Testis (tissue), 2 donors: ENCODE measurements around the gene PTDSS2.

Experiments used
- POLR2A ChIP-seq: fragments of 450-650 bp; IDR thresholded peaks from one replicate; pipeline ENCODE4 v1.6.1; 2017; ENCODE audit warnings: antibody characterized with exemption, mild to moderate bottlenecking, moderate library complexity
- TF ChIP-seq, protein P1 (sequence below), 3 experiments: fragments of 450-650 bp in 2 of 3; fragments of 200-600 bp in 1 of 3; sonication (generic) in 1 of 3; IDR thresholded peaks; one replicate each; pipeline ENCODE4 v1.5.1; 2016 to 2019; ENCODE audit warnings: antibody characterized with exemption in 3 of 3, mild to moderate bottlenecking in 2 of 3, moderate library complexity in 1 of 3

DNA sequence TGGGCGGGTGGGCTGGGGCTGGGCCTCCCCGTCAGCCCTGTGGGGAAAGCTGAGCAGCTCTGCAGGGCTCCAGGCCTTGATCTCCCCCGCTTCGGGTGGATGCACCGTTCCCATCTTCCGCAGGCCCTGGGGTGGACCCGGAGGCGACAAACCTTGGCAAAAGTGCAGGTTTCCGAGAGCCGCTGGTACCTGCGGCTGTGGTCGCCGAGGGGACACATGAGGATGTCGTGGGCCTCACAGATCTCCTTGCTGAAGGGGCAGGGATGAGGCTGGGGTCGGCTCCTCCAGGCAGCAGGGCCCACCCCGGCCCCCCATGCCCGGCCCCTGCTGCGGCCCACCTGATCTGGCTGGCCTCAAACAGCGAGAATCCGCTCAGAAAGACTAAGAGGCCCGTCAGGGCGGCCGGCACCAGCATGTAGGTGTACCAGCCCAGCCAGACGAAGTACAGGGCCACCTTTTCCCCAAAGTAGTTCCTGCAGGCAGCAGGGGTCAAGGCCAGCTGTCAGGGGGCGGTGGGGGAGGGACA, 20.1 kb upstream of the PTDSS2 start:
- TF ChIP-seq, protein P1, sequence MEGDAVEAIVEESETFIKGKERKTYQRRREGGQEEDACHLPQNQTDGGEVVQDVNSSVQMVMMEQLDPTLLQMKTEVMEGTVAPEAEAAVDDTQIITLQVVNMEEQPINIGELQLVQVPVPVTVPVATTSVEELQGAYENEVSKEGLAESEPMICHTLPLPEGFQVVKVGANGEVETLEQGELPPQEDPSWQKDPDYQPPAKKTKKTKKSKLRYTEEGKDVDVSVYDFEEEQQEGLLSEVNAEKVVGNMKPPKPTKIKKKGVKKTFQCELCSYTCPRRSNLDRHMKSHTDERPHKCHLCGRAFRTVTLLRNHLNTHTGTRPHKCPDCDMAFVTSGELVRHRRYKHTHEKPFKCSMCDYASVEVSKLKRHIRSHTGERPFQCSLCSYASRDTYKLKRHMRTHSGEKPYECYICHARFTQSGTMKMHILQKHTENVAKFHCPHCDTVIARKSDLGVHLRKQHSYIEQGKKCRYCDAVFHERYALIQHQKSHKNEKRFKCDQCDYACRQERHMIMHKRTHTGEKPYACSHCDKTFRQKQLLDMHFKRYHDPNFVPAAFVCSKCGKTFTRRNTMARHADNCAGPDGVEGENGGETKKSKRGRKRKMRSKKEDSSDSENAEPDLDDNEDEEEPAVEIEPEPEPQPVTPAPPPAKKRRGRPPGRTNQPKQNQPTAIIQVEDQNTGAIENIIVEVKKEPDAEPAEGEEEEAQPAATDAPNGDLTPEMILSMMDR (IDR thresholded peaks at IDR 0.05) = no peak
- TF ChIP-seq POLR2A = no peak
